Aorta (tissue), 5 donors: ENCODE results near the gene NFAT5. TPM values are rescaled to one million over a fixed set of nuclear protein-coding genes. Genes with fewer than 3 reads are reported as not detected.
A peak's percentile ranks its signal among the peaks of the same experiment; 100 is the strongest.

ENCODE experiments used
- ATAC-seq: fragments of 200-7000 bp; cut with Tn5 transposase; one replicate; pipeline ENCODE4 v1.9.1; 2022; ENCODE audit warnings: moderate library complexity; ENCODE audit not compliant: low FRiP score
- DNase-seq, 2 donors: peaks; one replicate each; pipeline ENCODE4 v3.0.0-alpha.2; 2020
- H3K27ac ChIP-seq, 2 donors: one replicate each; pipeline ENCODE4 v1.5.1; 2013; ENCODE audit warnings: low read length in 2 of 2, mild to moderate bottlenecking in 2 of 2, moderate library complexity in 2 of 2, control low read depth in 1 of 2, inconsistent platforms in 1 of 2, low read depth in 1 of 2
- H3K27me3 ChIP-seq, 2 donors: one replicate each; pipeline ENCODE4 v1.6.1; 2013; ENCODE audit warnings: control low read depth in 1 of 2, low read length in 1 of 2, mild to moderate bottlenecking in 1 of 2, moderate library complexity in 1 of 2; ENCODE audit not compliant: insufficient read depth in 2 of 2, control insufficient read depth in 1 of 2
- H3K36me3 ChIP-seq, 2 donors: one replicate each; pipeline ENCODE4 v1.6.1; 2013; ENCODE audit warnings: control low read depth in 1 of 2, low read length in 1 of 2, mild to moderate bottlenecking in 1 of 2; ENCODE audit not compliant: insufficient read depth in 2 of 2, control insufficient read depth in 1 of 2
- H3K4me1 ChIP-seq, 2 donors: one replicate each; pipeline ENCODE4 v1.6.1; 2013; ENCODE audit warnings: low read length in 2 of 2, control low read depth in 1 of 2, mild to moderate bottlenecking in 1 of 2, moderate library complexity in 1 of 2; ENCODE audit not compliant: insufficient read depth in 2 of 2, control insufficient read depth in 1 of 2
- H3K4me3 ChIP-seq, 2 donors: one replicate each; pipeline ENCODE4 v1.5.1; 2013; ENCODE audit warnings: low read length in 2 of 2, control low read depth in 1 of 2, mild to moderate bottlenecking in 1 of 2
- H3K9me3 ChIP-seq: one replicate; pipeline ENCODE4 v1.6.1; 2013; ENCODE audit warnings: mild to moderate bottlenecking, low read length; ENCODE audit not compliant: control insufficient read depth
- WGBS, 2 donors: extraction: QIAGEN DNeasy Blood & Tissue Kit; methylation state at CpG; one replicate each; pipeline ENCODE4 v1.1.7; 2013; 5-methylcytosine and 5-hydroxymethylcytosine counted together
- intact Hi-C, 2 donors: fragments of 100-400 bp; cut with DNase I; formaldehyde crosslinking; loops; one replicate each; pipeline versions ENCODE4 v1.14.2 to v1.15.0; 2022
- polyA plus RNA-seq, 2 donors: library from polyadenylated mRNA; stranded (reverse); fragments of 200-250 nt; gene quantifications; one replicate each; pipeline ENCODE4 v1.2.3, GENCODE V29; 2013
- total RNA-seq, 2 donors: library from RNA; stranded (reverse); fragmentation: NEBNext Ultra II Directional; extraction: Animal tissue kit (Norgen Biotek cat#: 25700); gene quantifications; one replicate each; pipeline ENCODE4 v1.2.1, GENCODE V29; 2021
- donor health status: healthy with polysubstance abuse.
- donor health status: Bipolar disorder and iron deficiency.
- donor health status: DM: no; HTN: no; CAD: no.
- donor health status: DM: no; HTN: no; CAD: no.
- donor health status: DM: yes; HTN: yes; CAD: no.

The NFAT5 gene
- total and polyA plus RNA-seq, 4 donors: 2.1 to 94.6 (median 36.4) TPM

- 95 to 96% methylated on average over 5 of the region's 5 CpGs for WGBS, 2 donors
- DNase-seq (no peak), ATAC-seq (no peak)
- H3K36me3 ChIP-seq: no peaks in the 10 kb centered on the region
- no peaks in the 10 kb centered on the region for H3K27me3 ChIP-seq
- no peaks in the 10 kb centered on the region for H3K9me3 ChIP-seq
- H3K4me1 ChIP-seq: peaks cover 0 to 3% of the 10 kb centered on the region in 2 donors
- H3K27ac ChIP-seq: no peak overlapping the region
- intact Hi-C loops: no loop called here
- no peak overlapping the region for H3K4me3 ChIP-seq
Observed at GRCh38 chr16:69598045-69598444, 32.3 kb downstream of the NFAT5 start.

- no peaks in the 10 kb centered on the region for H3K27me3 ChIP-seq
- no peak overlapping the region for H3K4me3 ChIP-seq
- ATAC-seq (no peak), DNase-seq (no peak)
- intact Hi-C loops: no loop called here
- WGBS, 2 donors: 85 to 90% methylated on average over 1 of the region's 1 CpG
- no peak overlapping the region for H3K27ac ChIP-seq
- H3K36me3 ChIP-seq: no peaks in the 10 kb centered on the region
- H3K4me1 ChIP-seq: peaks cover 0 to 6% of the 10 kb centered on the region in 2 donors
- no peaks in the 10 kb centered on the region for H3K9me3 ChIP-seq
Observed at GRCh38 chr16:69599731-69600130, 34.0 kb downstream of the NFAT5 start.

- Histone ChIP-seq H3K27ac (no peak overlapping the region), H3K4me1 (peaks cover 0 to 5% of the 10 kb centered on the region in 2 donors), H3K36me3 (no peaks in the 10 kb centered on the region), H3K4me3 (no peak overlapping the region), H3K27me3 (no peaks in the 10 kb centered on the region), H3K9me3 (no peaks in the 10 kb centered on the region)
- ATAC-seq (no peak), DNase-seq (no peak)
- intact Hi-C loops: no loop called here
Observed at GRCh38 chr16:69600202-69600601, 34.4 kb downstream of the NFAT5 start.

- no peaks in the 10 kb centered on the region for H3K36me3 ChIP-seq
- no peak overlapping the region for H3K27ac ChIP-seq
- 95% methylated on average over 6 of the region's 6 CpGs for WGBS, 2 donors
- H3K4me3 ChIP-seq: no peak overlapping the region
- no peaks in the 10 kb centered on the region for H3K27me3 ChIP-seq
- DNase-seq (no peak), ATAC-seq (no peak)
- intact Hi-C loops: no loop called here
- peaks cover 0 to 2% of the 10 kb centered on the region in 2 donors for H3K4me1 ChIP-seq
- no peaks in the 10 kb centered on the region for H3K9me3 ChIP-seq
Observed at GRCh38 chr16:69601250-69601649, 35.5 kb downstream of the NFAT5 start.

- peaks cover 0 to 2% of the 10 kb centered on the region in 2 donors for H3K4me1 ChIP-seq
- no peak overlapping the region for H3K4me3 ChIP-seq
- H3K36me3 ChIP-seq: no peaks in the 10 kb centered on the region
- H3K27me3 ChIP-seq: no peaks in the 10 kb centered on the region
- H3K27ac ChIP-seq: no peak overlapping the region
- no peaks in the 10 kb centered on the region for H3K9me3 ChIP-seq
- no peak for DNase-seq
- ATAC-seq: no peak
- intact Hi-C loops: no loop called here
Observed at GRCh38 chr16:69606985-69607384, 41.2 kb downstream of the NFAT5 start.

GRCh38 chr16:69607674-69608073 is 41.9 kb downstream of the NFAT5 start:
- intact Hi-C loops: no loop called here
- DNase-seq: no peak
- Histone ChIP-seq H3K4me3 (no peak overlapping the region), H3K36me3 (no peaks in the 10 kb centered on the region), H3K27me3 (no peaks in the 10 kb centered on the region), H3K9me3 (no peaks in the 10 kb centered on the region), H3K27ac (no peak overlapping the region), H3K4me1 (peaks cover 2% of the 10 kb centered on the region in 2 donors)
- no peak for ATAC-seq

GRCh38 chr16:69610356-69610755 is 44.6 kb downstream of the NFAT5 start:
- Histone ChIP-seq H3K27ac (peak overlapping the region in 1 of 2 donors; percentile 28), H3K9me3 (no peaks in the 10 kb centered on the region), H3K27me3 (no peaks in the 10 kb centered on the region), H3K36me3 (no peaks in the 10 kb centered on the region), H3K4me1 (peaks cover 0 to 2% of the 10 kb centered on the region in 2 donors), H3K4me3 (no peak overlapping the region)
- WGBS, 2 donors: 3% methylated on average over 1 of the region's 1 CpG
- DNase-seq (no peak), ATAC-seq (no peak)
- intact Hi-C loops: no loop called here

- Histone ChIP-seq H3K27me3 (no peaks in the 10 kb centered on the region), H3K4me3 (no peak overlapping the region), H3K27ac (no peak overlapping the region), H3K9me3 (no peaks in the 10 kb centered on the region), H3K36me3 (no peaks in the 10 kb centered on the region), H3K4me1 (peaks cover 4% of the 10 kb centered on the region in 2 donors)
- intact Hi-C loops: no loop called here
- no peak for ATAC-seq
- no peak for DNase-seq
Observed at GRCh38 chr16:69611103-69611640, 45.4 kb downstream of the NFAT5 start.

- H3K4me1 ChIP-seq: peaks cover 4 to 5% of the 10 kb centered on the region in 2 donors
- H3K4me3 ChIP-seq: no peak overlapping the region
- no peaks in the 10 kb centered on the region for H3K36me3 ChIP-seq
- no peak overlapping the region for H3K27ac ChIP-seq
- intact Hi-C loops: no loop called here
- H3K9me3 ChIP-seq: no peaks in the 10 kb centered on the region
- no peak for ATAC-seq
- no peak for DNase-seq
- 53 to 60% methylated on average over 1 of the region's 1 CpG for WGBS, 2 donors
- H3K27me3 ChIP-seq: no peaks in the 10 kb centered on the region
Observed at GRCh38 chr16:69613378-69614154, 47.8 kb downstream of the NFAT5 start.
